Stromal cell of bone marrow (primary cell): Measurements from ENCODE around the gene ATF6.
"Not testable (repeated sequence)": the region's sequence is repeated elsewhere in the genome, so short reads cannot be mapped to it uniquely, and the experiment has no call there.

ENCODE experiments used
- DNase-seq: peaks from one replicate; pipeline ENCODE4 v3.0.0-alpha.2; 2012; ENCODE audit warnings: low read depth

ATF6 gene

GRCh38 chr1:161733526-161733925 is 32.6 kb upstream of the ATF6 start:
- DNase-seq: peak; percentile 91

DNA sequence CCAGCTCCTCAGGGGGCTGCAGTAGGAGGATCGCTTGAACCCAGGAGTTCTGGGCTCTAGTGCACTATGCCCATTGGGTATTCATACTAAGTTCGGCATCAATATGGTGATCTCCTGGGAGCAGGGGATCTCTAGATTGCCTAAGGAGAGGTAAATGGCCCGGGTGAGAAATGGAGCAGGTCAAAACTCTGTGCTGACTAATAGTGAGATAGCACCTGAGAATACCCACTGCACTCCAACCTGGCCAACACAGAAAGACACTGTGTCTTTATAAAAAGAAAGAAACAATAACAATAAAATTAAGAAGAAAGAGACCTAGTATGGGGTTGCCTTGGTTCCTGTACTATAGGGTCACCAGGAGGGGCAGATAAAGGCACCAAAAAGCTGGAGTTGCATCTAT is 30.3 kb upstream of the ATF6 start:
- no peak for DNase-seq

DNA sequence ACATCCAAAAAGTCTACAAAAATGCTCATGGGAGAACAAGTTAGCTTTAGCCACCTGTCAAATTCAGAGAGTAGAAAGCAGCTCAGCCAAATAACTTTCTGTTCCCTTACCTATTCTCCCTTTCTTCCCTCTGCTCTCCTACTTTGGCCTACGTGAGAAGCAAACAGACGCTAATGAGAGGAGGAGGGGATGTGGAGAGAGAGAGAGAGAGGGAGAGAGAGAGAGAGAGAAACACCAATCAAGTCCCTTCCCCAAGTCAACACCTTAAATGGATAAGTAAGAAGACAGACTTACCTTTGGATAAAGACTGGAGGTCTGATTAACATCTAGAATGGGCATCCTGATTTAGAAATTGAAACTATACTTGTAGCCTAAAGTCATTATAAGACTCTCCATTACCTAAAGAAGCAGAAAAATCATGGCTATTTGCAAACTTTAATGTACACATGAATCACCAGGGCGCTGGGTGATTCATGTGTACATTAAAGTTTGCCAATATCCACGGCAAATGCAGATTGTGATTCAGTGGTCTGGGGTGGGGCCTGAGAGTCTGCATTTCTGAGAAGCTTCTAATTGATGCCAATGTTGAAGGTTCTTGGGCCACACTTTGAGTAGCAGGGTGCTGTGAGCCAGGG is 29.7 kb upstream of the ATF6 start:
- no peak for DNase-seq

- DNase-seq: no peak
Observed at GRCh38 chr1:161737625-161738024, 28.5 kb upstream of the ATF6 start.

DNA sequence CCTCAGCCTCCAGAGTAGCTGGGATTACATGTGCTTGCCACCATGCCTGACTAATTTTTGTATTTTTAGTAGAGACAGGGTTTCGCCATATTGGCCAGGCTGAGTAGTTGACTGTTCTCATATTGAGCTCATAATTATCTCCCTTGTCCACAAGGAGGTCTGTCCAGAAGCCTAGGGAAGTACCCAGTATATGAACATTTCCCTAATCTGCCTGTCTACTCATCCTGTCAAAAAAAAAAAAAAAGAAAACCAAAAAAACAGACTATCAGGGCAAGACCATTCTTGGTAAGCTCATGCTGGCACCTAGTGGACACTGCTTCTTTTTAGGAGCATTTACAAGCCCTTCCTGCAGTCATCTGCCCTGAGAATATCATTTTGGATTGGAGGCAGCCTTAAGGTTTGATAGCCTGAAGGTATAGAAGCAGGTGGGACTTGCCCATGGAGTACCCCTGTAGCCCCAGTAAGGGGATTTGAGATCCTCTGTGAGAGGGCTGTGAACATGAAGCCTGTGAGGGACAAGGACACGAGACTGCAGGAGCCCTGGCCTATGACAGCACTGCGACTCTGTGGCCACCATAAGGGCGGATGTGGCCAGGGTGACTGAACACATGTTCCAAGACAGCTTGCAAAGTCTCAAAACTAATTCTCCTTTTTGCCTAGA is 27.4 kb upstream of the ATF6 start:
- DNase-seq: peak; percentile 72

DNA sequence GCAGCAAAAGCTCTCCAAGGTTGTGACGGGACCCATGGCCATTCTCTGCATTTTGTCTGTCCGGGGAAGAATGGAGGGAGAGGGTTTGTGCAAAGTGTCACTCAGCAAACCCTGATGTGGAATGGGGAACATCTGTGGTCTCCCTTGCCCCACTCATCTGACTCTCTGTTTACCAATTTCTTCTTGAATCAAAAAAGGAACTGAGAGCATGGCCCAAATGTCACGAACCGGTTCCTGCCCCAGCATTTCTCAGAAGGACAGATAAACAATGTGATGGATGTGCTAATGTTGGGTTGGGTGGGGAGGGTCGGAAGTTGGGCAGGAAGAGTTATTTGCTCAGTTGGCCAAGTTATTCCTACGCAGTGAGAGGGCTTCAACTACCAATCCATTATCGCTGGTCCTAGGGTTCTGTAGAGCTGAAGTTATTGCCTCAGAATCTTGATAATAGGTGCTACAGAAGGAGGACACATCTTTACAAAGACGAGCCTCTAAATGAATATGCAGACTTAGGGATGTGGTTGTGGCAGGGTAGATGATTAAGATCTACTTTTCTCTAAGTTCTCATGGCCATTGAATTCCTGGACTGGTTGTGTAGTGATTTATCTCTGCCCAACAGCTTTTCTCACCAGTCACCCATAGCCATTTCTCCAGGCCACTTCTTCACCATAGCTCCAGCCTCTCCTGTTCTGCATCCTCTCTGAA is 26.1 kb upstream of the ATF6 start:
- DNase-seq: no peak

DNA sequence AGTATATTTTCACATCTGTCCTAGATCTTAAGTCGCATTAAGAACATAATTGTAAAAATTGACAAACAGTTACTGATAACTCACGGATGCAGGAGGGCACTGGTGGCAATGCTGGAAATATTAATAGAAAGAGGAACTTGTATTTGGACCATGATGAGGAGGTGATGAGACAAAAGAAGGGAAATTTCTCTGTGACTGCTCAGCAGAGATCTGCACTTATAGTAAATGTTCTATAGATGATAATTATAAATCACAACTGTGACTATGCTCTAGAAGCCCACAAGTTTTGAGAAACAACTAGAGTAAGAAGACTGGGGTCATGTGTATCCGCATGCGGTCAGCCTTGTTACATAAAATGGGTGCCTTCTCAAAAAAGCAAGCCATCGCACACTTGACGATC is 25.2 kb upstream of the ATF6 start:
- DNase-seq: no peak

GRCh38 chr1:161743231-161743630 is 22.9 kb upstream of the ATF6 start:
- DNase-seq: no peak

DNA sequence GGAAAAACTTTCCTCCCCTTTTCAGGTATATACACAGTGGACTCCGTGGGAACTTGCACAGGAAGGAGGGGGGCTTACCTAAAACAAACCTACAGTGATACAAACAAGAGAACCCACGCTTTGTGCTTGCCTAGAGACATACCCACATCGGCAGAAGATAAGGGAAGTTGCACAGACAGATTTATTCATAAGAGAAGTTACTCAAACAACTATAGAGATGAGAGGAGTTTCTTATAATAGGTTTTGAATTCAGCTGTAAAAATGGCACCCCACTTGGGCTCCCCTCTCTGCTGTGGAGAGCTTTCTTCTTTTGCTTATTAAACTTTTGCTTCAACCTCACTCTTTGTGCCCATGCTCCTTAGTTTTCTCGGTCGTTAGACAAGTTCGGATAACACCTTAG is 18.3 kb upstream of the ATF6 start:
- DNase-seq: no peak

DNA sequence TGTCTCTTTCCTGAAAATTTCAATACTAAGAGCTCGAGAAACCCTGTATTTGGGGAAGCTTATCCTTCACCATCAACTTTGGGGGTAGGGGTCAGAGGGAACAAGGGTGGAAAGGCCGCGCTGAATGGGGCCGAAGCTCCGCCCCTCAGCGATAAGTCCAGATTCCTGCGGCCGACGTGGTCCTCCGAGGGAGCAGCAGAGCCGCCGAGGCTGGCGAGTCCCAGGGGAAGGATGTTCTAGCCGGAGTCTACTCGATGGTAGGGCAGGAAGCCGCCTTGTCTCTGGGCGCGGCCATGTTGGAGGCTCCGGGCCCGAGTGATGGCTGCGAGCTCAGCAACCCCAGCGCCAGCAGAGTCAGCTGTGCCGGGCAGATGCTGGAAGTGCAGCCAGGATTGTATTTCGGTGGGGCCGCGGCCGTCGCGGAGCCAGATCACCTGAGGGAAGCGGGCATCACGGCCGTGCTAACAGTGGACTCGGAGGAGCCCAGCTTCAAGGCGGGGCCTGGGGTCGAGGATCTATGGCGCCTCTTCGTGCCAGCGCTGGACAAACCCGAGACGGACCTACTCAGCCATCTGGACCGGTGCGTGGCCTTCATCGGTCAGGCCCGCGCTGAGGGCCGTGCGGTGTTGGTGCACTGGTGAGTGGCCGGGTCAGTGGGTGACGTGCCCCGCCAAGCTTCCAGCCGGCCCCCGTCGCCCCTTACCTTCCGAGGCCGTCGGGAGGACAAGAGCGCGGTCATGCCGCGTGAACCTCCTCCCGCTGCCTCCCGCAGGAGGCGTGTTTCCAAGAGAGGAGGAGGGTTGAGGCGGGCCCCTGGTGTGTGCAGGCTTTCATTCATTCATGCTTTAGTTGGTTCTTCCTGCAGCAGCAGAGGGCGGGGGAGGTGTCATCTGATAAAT is 16.4 kb upstream of the ATF6 start, which contains the start of gene DUSP12:
Gene DUSP12 (plus strand): TSS at position 278 of the 899 bp plus-strand sequence. CDS start 16 bp downstream, at position 294.
- DNase-seq: peak; percentile 93

DNA sequence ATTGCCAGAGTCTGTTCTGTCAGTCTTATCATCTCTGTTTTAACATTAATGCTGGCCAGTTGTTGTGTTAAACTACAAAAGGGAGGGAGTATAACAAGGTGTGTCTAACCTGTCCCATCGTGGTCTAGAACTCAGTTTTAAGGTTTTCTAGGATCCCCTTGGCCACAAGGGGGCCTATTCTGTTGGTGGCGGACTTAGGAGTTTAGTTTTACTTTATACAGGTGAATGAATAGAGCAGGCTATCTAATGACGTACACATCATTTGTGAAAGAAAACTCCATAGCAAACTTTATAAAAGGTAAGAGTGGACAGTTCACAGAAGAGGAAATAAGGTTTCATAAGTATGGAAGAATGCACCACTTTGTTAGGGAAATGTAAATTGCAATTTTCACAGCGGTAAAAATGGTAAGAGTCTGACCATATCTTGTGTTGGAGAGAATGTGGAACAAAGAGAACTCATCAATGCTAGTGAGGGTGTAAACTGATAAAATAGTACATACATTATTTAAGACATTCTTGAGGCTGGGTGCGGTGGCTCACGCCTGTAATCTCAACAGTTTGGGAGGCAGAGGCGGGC is 2.5 kb upstream of the ATF6 start:
- no peak for DNase-seq

DNA sequence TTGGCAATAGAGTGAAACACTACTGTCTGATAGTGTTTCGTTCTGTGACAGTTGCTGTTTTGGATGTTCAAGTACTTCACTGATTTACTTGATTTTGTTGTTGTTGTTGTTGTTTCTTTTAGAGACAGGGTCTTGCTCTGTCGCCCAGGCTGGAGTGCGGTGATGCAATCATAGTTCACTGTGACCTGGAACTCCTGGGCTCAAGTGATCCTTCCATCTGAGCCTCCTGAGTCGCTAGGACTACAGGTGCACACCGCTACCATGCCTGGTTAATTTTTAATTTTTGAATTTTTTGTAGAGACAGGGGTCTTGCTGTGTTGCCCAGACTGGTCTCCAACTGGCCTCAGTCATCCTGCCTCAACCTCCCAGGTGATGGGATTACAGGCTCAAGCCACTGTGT is 2.3 kb downstream of the ATF6 start:
- no peak for DNase-seq

DNA sequence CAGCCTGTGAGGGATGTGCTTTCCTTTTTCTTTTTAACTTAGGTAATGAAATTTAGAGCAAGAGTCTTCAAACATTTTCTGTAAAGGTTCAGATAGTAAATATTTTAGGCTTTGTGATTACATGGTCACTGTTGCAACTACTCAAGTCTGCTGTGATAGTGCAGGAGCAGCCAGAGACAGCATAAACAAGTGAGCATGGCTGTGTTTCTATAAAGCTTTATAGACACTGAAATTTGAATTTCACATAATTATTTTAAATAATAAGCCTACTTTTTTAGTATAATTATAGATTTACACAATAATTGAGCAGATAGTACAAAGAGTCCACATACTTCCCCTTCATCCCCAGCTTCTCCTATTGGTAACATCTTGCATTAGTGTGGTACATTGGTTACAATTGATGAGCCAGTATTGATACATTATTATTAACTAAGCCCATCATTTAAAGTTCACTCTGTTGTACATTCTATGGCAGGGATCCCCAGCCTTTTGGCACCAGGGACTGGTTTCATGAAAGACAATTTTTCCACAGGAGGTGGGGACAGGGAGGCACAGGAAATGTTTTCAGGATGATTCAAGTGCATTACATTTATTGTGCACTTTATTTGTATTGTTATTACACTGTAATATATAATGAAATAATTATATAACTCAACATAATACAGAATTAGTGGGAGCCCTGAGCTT is 3.0 kb downstream of the ATF6 start:
- no peak for DNase-seq

DNA sequence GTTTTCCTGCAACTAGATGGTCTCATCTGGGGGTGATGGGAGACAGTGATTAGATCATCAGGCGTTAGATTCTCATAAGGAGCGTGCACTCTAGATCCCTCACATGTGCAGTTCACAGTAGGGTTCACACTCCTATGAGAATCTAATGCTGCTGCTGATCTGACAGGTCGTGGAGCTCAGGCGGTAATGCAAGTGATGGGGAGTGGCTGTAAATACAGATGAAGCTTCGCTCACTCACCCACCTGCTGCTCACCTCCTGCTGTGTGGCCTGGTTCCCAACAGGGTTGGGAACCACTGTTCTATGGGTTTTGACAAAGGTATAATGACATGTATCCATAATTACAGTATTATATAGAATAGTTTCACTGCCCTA is 3.5 kb downstream of the ATF6 start:
- not testable (repeated sequence) for DNase-seq

DNA sequence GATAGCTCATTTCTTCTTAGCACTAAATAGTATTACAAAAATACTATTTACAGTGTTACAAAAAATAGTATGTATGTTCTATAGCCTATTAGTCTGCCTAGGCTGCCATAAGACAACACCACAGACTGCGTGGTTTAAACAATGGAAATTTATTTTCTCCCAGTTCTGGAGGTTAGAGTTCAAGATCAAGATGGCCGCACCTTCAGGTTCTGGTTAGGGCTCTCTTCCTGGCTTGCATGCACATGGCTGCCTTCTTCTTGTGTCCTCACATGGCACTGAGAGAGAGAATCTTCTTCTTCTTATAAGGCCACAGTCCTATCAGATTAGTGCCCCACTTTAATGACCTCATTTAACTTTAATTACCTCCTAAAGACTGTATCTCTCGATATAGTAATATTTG is 4.1 kb downstream of the ATF6 start:
- no peak for DNase-seq

- DNase-seq: no peak
Observed at GRCh38 chr1:161771161-161771560, 5.0 kb downstream of the ATF6 start.

GRCh38 chr1:161771973-161772372 is 5.9 kb downstream of the ATF6 start:
- no peak for DNase-seq

DNA sequence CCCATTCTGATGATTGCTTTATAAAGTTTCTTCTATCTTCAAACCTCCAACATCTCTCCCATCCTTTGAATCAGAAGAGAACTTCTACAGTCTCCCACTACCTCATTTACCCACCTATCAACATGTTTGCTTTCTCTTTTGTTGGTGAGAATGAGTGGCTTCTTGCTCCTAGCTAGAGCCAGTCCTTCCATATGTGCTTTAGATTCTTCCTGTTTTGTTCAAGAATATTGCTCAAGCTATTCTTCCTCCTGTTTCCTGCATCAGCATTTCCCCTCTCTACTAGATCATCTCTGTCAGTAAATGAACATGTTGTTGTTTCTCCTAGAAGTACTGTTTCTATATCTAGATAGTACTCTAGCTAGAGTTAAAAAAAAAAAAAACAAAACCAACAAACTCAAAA is 6.3 kb downstream of the ATF6 start:
- DNase-seq: no peak

DNA sequence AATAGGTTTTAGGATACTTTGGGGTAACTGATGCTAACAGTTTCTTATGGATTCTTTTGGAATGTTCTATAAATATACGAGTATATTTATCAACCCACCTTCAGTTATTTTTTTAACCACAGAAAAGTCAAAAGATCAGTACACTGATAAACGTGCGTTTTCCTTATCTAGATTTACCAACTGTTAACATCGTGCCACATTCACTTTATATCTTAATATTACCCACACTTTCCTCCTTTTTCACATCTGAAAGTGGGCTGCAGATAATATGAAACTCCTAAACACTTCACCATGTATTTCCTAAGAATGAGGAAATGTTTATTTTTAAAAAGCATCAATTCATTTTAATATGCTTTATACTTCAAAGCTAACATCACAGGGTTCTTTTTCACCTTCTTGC is 7.7 kb downstream of the ATF6 start:
- no peak for DNase-seq

DNA sequence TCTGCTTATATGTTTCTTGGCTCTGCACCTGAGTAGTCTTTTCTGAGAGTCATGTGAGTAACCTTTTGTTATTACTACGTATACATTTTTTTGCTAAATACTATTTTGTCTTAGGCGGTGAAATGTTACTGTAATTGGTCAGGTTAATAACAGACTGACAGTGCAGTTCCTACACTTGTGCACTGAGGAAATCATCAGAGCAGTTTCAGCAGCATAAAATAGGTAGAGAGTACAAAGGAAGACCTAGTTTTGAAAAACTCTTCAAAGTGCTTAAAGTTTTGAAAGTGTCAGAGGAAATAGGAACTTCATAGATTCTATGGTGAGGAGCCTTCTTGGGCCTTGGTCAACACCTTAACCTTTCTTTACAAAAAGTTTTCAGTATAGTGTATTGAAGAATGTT is 11.1 kb downstream of the ATF6 start:
- no peak for DNase-seq

DNA sequence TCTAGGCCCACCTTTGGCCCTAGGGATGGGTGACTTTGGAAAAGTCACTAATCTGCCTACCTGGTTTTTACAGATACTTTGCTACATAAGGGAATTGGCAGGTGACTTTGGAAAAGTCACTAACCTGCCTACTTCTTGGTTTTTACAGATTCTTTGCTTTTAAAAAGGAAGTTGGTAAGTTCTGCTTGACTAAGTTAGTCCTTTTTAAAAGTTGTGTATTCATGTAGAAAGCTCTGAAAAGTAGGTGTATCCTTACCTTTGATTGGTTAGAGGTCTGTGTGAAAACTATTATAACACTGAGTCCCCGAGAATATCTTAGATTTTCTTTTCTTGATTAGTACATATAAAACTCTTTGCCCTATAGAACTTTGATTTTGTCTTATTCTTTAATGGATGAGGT is 12.4 kb downstream of the ATF6 start:
- DNase-seq: no peak

GRCh38 chr1:161779393-161779792 is 13.3 kb downstream of the ATF6 start:
- DNase-seq: no peak
